K562 (cell line): ENCODE results near the gene TYW5. TPM values are rescaled to one million over a fixed set of nuclear protein-coding genes. Genes with fewer than 3 reads are reported as not detected.

ENCODE experiments used
- ATAC-seq: fragments of 200-7000 bp; cut with Tn5 transposase; 3 replicates; pipeline ENCODE4 v1.9.1; 2020; ENCODE audit warnings: moderate library complexity
- BruUV-seq: library from RNA; stranded (reverse); fragments of 400-500 nt; replicated peaks from 2 replicates; lab custom pipeline; 2021; lab: Mats Ljungman, UMichigan
- CTCF ChIA-PET: fragments of 300-600 bp; formaldehyde crosslinking; extraction: SDS; loops from one replicate; lab custom pipeline; 2021; ENCODE audit warnings: low intra/inter-chr PET ratio; lab: Yijun Ruan, JAX
- POLR2A ChIA-PET: fragments of 300-600, 350-650 bp; sonication (Branson Sonifier 250); formaldehyde crosslinking; extraction: SDS; loops from one replicate; lab custom pipeline; 2021; ENCODE audit warnings: antibody characterized with exemption, inconsistent platforms; lab: Yijun Ruan, JAX
- DNase-seq, 4 experiments: peaks; one replicate each; pipeline versions ENCODE4 v3.0.0 to v3.0.0-alpha.2; 2011 to 2018; ENCODE audit warnings: low spot score in 3 of 4, mixed read lengths in 3 of 4; ENCODE audit errors: extremely low read depth in 1 of 4
- FAIRE-seq: peaks from 2 replicates; lab custom pipeline; 2011; peaks lifted over from hg19 to GRCh38; lab: Jason Lieb, UNC
- H2AFZ ChIP-seq: 2 replicates; pipeline ENCODE4 v1.6.0; 2011; ENCODE audit warnings: low read depth, low read length, control low read depth, inconsistent platforms
- H3K27ac ChIP-seq: fragments of 200-600 bp; 3 replicates; pipeline ENCODE4 v1.8.0; 2011; ENCODE audit warnings: low read depth, mild to moderate bottlenecking, control low read depth, inconsistent platforms, low read length, moderate library complexity, mixed read lengths; ENCODE audit errors: extremely low read depth
- H3K27me3 ChIP-seq, 2 experiments: fragments of 300-600 bp in 1 of 2; 2 replicates in 1 of 2; 3 replicates in 1 of 2; pipeline versions ENCODE4 v1.6.0 to v1.8.0; 2011; ENCODE audit warnings: inconsistent platforms in 2 of 2, low read length in 2 of 2, mild to moderate bottlenecking in 1 of 2, mixed read lengths in 1 of 2, moderate library complexity in 1 of 2; ENCODE audit not compliant: control insufficient read depth in 2 of 2, insufficient read depth in 2 of 2
- H3K36me3 ChIP-seq: fragments of 300-600 bp; 3 replicates; pipeline ENCODE4 v1.8.0; 2011; ENCODE audit warnings: mild to moderate bottlenecking, low read length, inconsistent platforms; ENCODE audit not compliant: control insufficient read depth, insufficient read depth
- H3K4me1 ChIP-seq, 2 experiments: fragments of 200-600 bp in 1 of 2; replicated peaks in 1 of 2; 2 replicates in 1 of 2; 3 replicates in 1 of 2; pipeline versions ENCODE4 v1.5.1 to v1.8.0; 2011; ENCODE audit warnings: inconsistent platforms in 2 of 2, low read length in 2 of 2, mild to moderate bottlenecking in 1 of 2, mixed read lengths in 1 of 2, moderate library complexity in 1 of 2; ENCODE audit not compliant: control insufficient read depth in 2 of 2, insufficient read depth in 2 of 2
- H3K4me2 ChIP-seq: 2 replicates; pipeline ENCODE4 v1.6.1; 2011; ENCODE audit warnings: low read length, control low read depth, inconsistent platforms, mixed read lengths; ENCODE audit not compliant: insufficient read depth
- H3K4me3 ChIP-seq: fragments of 200-600 bp; sonication (generic), shearing (Covaris generic); 2 replicates; pipeline ENCODE4 v1.5.1; 2016; ENCODE audit warnings: control low read depth, inconsistent platforms
- H3K79me2 ChIP-seq: fragments of 200-600 bp; 3 replicates; pipeline ENCODE4 v1.8.0; 2011; ENCODE audit warnings: low read length, inconsistent platforms; ENCODE audit not compliant: control insufficient read depth, insufficient read depth
- H3K9ac ChIP-seq, 2 experiments: 2 replicates each; pipeline versions ENCODE4 v1.6.0 to v1.6.1; 2011; ENCODE audit warnings: low read depth in 2 of 2, low read length in 2 of 2, control low read depth in 1 of 2, inconsistent platforms in 1 of 2, mild to moderate bottlenecking in 1 of 2, mixed read lengths in 1 of 2; ENCODE audit not compliant: insufficient read depth in 1 of 2
- H3K9me1 ChIP-seq: one replicate; pipeline ENCODE4 v1.6.0; 2011; ENCODE audit warnings: inconsistent platforms, mild to moderate bottlenecking, low read length, moderate library complexity; ENCODE audit not compliant: control insufficient read depth, insufficient read depth
- H3K9me3 ChIP-seq: replicated peaks from 2 replicates; pipeline ENCODE4 v1.5.1; 2011; ENCODE audit warnings: low read depth, low read length, inconsistent platforms; ENCODE audit not compliant: control insufficient read depth, insufficient read depth
- H4K20me1 ChIP-seq: replicated peaks from 2 replicates; pipeline ENCODE4 v1.6.1; 2011; ENCODE audit warnings: low read length, inconsistent platforms, mixed read lengths; ENCODE audit not compliant: control insufficient read depth, insufficient read depth
- CTCFL ChIP-seq: IDR thresholded peaks from 2 replicates; pipeline ENCODE4 v1.6.1; 2011; ENCODE audit warnings: borderline replicate concordance, low read depth, mild to moderate bottlenecking, moderate library complexity, low read length; ENCODE audit not compliant: insufficient read depth, poor library complexity, severe bottlenecking
- REST ChIP-seq, 2 experiments: fragments of 450-650 bp; formaldehyde crosslinking in 1 of 2; IDR thresholded peaks; 2 replicates each; pipeline versions ENCODE4 v1.4.0 to v1.6.1; 2014 to 2020; ENCODE audit warnings: mild to moderate bottlenecking in 2 of 2, borderline replicate concordance in 1 of 2, low read depth in 1 of 2
- SUPT5H ChIP-seq: fragments of 450-650 bp; IDR thresholded peaks from 2 replicates; pipeline ENCODE4 v1.6.1; 2016
- YY1 ChIP-seq, 3 experiments: IDR thresholded peaks; 2 replicates each; pipeline ENCODE4 v1.6.1; 2011; ENCODE audit warnings: low read length in 2 of 3, mild to moderate bottlenecking in 2 of 3, moderate library complexity in 2 of 3, borderline replicate concordance in 1 of 3, control low read depth in 1 of 3, low read depth in 1 of 3; ENCODE audit not compliant: insufficient read depth in 3 of 3, insufficient replicate concordance in 2 of 3, control insufficient read depth in 1 of 3, insufficient read length in 1 of 3; ENCODE audit errors: extremely low read depth in 1 of 3
- WGBS: fragments of 100-300 bp; shearing (Covaris generic); methylation state at CpG from one replicate; pipeline ENCODE4 v1.1.6; 2016; ENCODE audit warnings: low coverage, mixed read lengths; ENCODE audit not compliant: insufficient coverage; ENCODE audit errors: missing lambda C conversion rate; 5-methylcytosine and 5-hydroxymethylcytosine counted together
- in situ Hi-C: fragments of 300-500 bp; cut with MboI; formaldehyde crosslinking; loops from 4 replicates; pipeline ENCODE4 v1.15.0; 2018; ENCODE audit warnings: inconsistent platforms, mixed read lengths
- intact Hi-C: fragments of 100-400 bp; cut with micrococcal nuclease; formaldehyde crosslinking; loops from 2 replicates; pipeline ENCODE4 v1.14.2; 2022
- polyA plus RNA-seq, 8 experiments: library from polyadenylated mRNA; depleted of rRNA in 4 of 8; stranded (reverse) in 5 of 8; unstranded in 3 of 8; fragments of >200 nt; fragmentation: Nextera tagmentation in 2 of 8; fragmentation: Illumina TruSeq in 1 of 8; extraction: Ambion mirVana in 2 of 8; extraction: Trizol in 1 of 8; gene quantifications; 2 replicates each; pipeline versions ENCODE4 v1.2.1 to v1.2.3, GENCODE V29; 2011 to 2014; ENCODE audit warnings: inconsistent platforms in 1 of 8, missing spikeins in 1 of 8
- total RNA-seq, 7 experiments: library from RNA; depleted of rRNA in 6 of 7; stranded (reverse); fragments of >200 nt in 6 of 7; fragmentation: Illumina TruSeq in 2 of 7; extraction: Trizol in 2 of 7; gene quantifications; 2 replicates each; pipeline versions ENCODE4 v1.2.1 to v1.2.3, GENCODE V29; 2011 to 2021; ENCODE audit warnings: low replicate concordance in 1 of 7
- TF ChIP-seq, protein P1 (sequence below): fragments of 250-450 bp; sonication (Bioruptor Pico); IDR thresholded peaks from 2 replicates; pipeline ENCODE4 v1.5.1; 2021; ENCODE audit warnings: mild to moderate bottlenecking

TYW5 gene
- total and polyA plus RNA-seq, 9 of the 15 experiments (the other 6 are each of a cell fraction or from before 2014, with no cell fraction given), result 3.6 to 7.7 (median 4.6) TPM

GRCh38 chr2:199987586-199987985 lies 32.3 kb upstream of the TYW5 start (continued):
- TF ChIP-seq, protein P1, sequence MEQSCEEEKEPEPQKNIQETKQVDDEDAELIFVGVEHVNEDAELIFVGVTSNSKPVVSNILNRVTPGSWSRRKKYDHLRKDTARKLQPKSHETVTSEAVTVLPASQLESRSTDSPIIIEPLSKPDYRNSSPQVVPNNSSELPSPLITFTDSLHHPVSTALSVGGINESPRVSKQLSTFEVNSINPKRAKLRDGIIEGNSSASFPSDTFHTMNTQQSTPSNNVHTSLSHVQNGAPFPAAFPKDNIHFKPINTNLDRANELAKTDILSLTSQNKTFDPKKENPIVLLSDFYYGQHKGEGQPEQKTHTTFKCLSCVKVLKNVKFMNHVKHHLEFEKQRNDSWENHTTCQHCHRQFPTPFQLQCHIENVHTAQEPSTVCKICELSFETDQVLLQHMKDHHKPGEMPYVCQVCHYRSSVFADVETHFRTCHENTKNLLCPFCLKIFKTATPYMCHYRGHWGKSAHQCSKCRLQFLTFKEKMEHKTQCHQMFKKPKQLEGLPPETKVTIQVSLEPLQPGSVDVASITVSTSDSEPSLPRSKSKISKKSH (CRISPR knock-in tag), result no peak
- no peak for TF ChIP-seq SUPT5H

DNA sequence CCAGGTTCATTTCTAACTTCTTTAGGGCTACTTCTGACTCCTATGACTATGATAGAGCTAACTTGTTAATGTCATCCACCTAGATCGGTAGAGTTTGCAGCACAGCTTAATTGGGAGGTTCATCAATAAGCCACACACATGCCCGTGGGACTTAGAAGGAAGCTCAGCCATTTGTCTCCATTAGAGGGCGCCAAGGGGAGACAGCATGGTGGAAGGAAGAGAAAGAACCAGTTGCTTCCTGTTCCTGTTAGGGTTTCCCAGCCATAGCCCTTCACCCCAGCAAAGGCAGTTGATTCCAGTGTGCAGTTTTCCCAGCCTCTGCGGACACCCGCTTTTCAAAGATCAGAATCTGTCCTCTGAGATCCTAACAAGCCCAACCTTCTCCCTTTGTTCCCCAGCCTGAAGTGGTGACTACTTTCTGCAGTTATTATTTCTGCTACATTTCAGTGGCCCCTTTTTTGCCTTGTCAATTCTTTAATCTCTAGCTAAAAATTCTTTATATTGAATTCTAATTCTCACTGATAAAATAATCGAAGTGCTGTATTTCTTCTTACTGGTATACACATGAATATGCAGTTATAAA lies 30.4 kb upstream of the TYW5 start:
- ATAC-seq (peak; percentile 95), DNase-seq (peak; percentile 44 to 77 (median 52)), FAIRE-seq (peak; percentile 90)
- Histone ChIP-seq H3K4me2 (peak overlapping the region; percentile 37; the same call in 1 of the 2 replicates), H3K9me1 (no peaks in the 10 kb centered on the region), H3K9me3 (no peaks in the 10 kb centered on the region; the same call in 1 of the 2 replicates), H4K20me1 (no peaks in the 10 kb centered on the region; the same call in 1 of the 2 replicates), H3K27me3 (no peaks in the 10 kb centered on the region), H3K79me2 (no peaks in the 10 kb centered on the region), H3K4me1 (peaks cover 0 to 11% of the 10 kb centered on the region in 2 experiments; a peak in 2 of 5 replicates), H3K36me3 (no peaks in the 10 kb centered on the region), H3K9ac (no peak overlapping the region), H3K27ac (no peak overlapping the region), H3K4me3 (no peak overlapping the region), H2AFZ (peak overlapping the region; percentile 78)
- no TSS peak for BruUV-seq
- intact Hi-C loops, result loop anchor here (5.0 to 10.0 kb wide), 4 partner anchors 209 to 609 kb away; partner anchors contain the start of gene SPATS2L
- ChIA-PET POLR2A (interaction anchor here (0.6 to 0.7 kb wide), 2 partner anchors 12 to 659 kb away, joined by 3 read pairs; no protein-coding TSS in a partner anchor), CTCF (interaction anchor here (0.6 kb wide), 1 partner anchor 28 kb away, joined by 3 read pairs; no protein-coding TSS in a partner anchor)
- in situ Hi-C loops, result no loop called here
- WGBS, result 37% methylated on average over 6 of the region's 6 CpGs
- TF ChIP-seq YY1 (IDR thresholded peaks at IDR 0.05; ENCODE audit: borderline replicate concordance in 1 of 3, control insufficient read depth in 1 of 3, extremely low read depth in 1 of 3, insufficient read depth in 3 of 3, insufficient read length in 1 of 3, insufficient replicate concordance in 2 of 3, low read depth in 1 of 3, low read length in 2 of 3), result peak in 1 of 3 experiments; percentile 67
- peak; percentile 43 for TF ChIP-seq CTCFL
- peak; percentile 76 for TF ChIP-seq REST (IDR thresholded peaks at IDR 0.05; ENCODE audit: borderline replicate concordance)
- TF ChIP-seq REST (CRISPR knock-in tag; IDR thresholded peaks at IDR 0.05; ENCODE audit: low read depth), result no peak
